Upper lobe of right lung (tissue), 1 donor: ENCODE measurements around the gene SERINC2. TPM values are rescaled to one million over a fixed set of nuclear protein-coding genes. Genes with fewer than 3 reads are reported as not detected.
A peak's percentile ranks its signal among the peaks of the same experiment; 100 is the strongest.

ENCODE experiments used
- ATAC-seq: fragments of 200-7000 bp; cut with Tn5 transposase; one replicate; pipeline ENCODE4 v1.9.1; 2020; ENCODE audit warnings: mild to moderate bottlenecking, moderate library complexity
- DNase-seq: peaks from one replicate; pipeline ENCODE4 v3.0.0-alpha.2; 2020
- H3K27ac ChIP-seq: fragments of 200-600 bp; one replicate; pipeline ENCODE4 v1.8.0; 2022
- H3K27me3 ChIP-seq: fragments of 200-600 bp; one replicate; pipeline ENCODE4 v1.8.0; 2022; ENCODE audit warnings: mild to moderate bottlenecking
- H3K36me3 ChIP-seq: fragments of 200-600 bp; one replicate; pipeline ENCODE4 v1.8.0; 2022
- H3K4me1 ChIP-seq: fragments of 200-600 bp; one replicate; pipeline ENCODE4 v1.8.0; 2022
- H3K4me3 ChIP-seq: fragments of 200-600 bp; one replicate; pipeline ENCODE4 v1.8.0; 2022; ENCODE audit warnings: mild to moderate bottlenecking
- H3K9me3 ChIP-seq: fragments of 200-600 bp; one replicate; pipeline ENCODE4 v1.8.0; 2022
- CTCF ChIP-seq: fragments of 200-600 bp; IDR thresholded peaks from one replicate; pipeline ENCODE4 v1.8.0; 2022; ENCODE audit warnings: antibody characterized with exemption
- intact Hi-C: fragments of 100-400 bp; cut with DNase I; formaldehyde crosslinking; loops from one replicate; pipeline ENCODE4 v1.11.0; 2022
- total RNA-seq: library from RNA; stranded (reverse); fragmentation: NEBNext Ultra II Directional; extraction: Animal tissue kit (Norgen Biotek cat#: 25700); gene quantifications from one replicate; pipeline ENCODE4 v1.2.1, GENCODE V29; 2021
- donor health status: DM: no; HTN: yes; CAD: no; lungs with severe emphysema.

SERINC2 gene
- total RNA-seq, 1 donor from 2014 or later: 40.6 TPM

DNA sequence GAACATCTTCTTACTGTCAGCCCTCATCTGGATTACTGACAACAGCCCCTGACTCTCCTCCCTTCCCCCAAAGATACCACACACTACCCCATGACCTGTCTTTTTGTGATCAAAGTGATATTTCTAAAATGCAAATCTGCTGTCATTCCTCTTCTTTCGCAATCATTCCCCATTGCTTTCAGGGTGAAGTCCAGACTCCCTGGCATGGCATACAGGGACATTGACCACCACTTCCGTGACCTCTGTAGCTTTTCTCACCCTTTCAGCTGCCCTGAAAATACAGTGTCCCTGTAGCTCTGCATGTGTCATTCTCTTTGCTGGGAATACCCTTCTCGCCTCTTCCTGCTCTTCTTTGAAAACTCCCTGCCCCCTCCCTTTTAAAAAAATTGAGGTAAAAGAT is 4.1 kb downstream of the SERINC2 start:
- H3K4me1 ChIP-seq: peaks cover 14% of the 10 kb centered on the region
- H3K4me3 ChIP-seq: no peak overlapping the region
- no peaks in the 10 kb centered on the region for H3K36me3 ChIP-seq
- no peak for TF ChIP-seq CTCF
- DNase-seq: no peak
- H3K9me3 ChIP-seq: no peaks in the 10 kb centered on the region
- peaks cover 4% of the 10 kb centered on the region for H3K27me3 ChIP-seq
- no peak overlapping the region for H3K27ac ChIP-seq
- no peak for ATAC-seq
- intact Hi-C loops: no loop called here

DNA sequence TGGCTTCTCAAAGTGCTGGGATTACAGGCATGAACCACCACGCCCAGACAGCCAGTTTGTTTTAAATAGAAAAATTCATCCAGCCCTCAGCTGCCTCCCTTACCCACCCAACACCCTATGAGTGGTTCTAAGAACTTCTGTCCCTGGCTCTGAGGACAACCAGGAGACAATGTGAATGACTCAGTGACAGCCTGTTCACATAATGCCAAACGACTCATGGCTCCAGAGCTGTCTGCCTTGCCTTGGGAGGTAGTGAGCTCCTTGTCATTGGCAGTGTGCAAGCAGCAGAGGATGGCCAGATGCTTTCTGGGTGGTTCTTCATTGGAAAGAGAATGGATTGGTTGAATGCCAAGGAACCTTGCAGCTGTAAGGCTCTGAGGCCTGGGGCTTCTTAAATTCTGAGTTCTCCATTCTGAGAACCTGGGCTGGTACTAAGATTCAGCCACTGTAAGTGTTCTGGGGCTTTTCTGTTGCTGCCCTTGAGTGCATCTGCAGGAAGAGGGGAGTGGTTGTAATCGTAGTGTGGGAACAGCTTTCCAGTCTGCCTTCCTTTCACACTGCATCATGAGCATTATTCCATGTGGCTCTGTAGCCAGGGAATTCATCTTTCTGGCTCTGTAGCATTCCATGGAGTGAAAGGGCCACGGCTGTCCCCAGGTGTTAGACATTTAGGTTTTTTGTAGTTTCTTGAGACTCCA is 5.8 kb downstream of the SERINC2 start:
- no peak for ATAC-seq
- H3K9me3 ChIP-seq: no peaks in the 10 kb centered on the region
- peaks cover 3% of the 10 kb centered on the region for H3K27me3 ChIP-seq
- H3K4me3 ChIP-seq: no peak overlapping the region
- H3K36me3 ChIP-seq: no peaks in the 10 kb centered on the region
- no peak for TF ChIP-seq CTCF
- H3K4me1 ChIP-seq: peaks cover 15% of the 10 kb centered on the region
- no peak overlapping the region for H3K27ac ChIP-seq
- intact Hi-C loops: no loop called here
- no peak for DNase-seq

DNA sequence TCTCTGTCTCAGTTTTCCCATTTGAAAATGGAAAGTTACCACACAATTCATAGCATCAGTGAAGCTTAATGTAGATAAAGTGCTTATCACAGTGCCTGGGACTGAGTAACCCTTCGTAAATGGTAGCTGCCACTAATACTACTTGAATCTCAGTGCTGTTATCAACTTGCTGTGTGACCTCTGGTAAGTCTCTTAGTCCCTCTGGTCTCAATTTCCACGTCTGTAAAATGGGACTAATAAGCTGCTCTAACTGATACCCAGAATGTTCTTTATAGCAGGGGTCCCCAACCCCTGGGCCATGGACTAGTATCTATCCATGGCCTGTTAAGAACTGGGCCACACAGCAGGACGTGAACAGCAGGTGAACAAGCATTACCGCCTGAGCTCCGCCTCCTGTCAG is 7.7 kb downstream of the SERINC2 start:
- DNase-seq (no peak), ATAC-seq (no peak)
- Histone ChIP-seq H3K36me3 (no peaks in the 10 kb centered on the region), H3K27ac (no peak overlapping the region), H3K4me1 (peaks cover 13% of the 10 kb centered on the region), H3K4me3 (no peak overlapping the region), H3K27me3 (no peaks in the 10 kb centered on the region), H3K9me3 (no peaks in the 10 kb centered on the region)
- TF ChIP-seq CTCF: no peak
- intact Hi-C loops: no loop called here

GRCh38 chr1:31421371-31422040 is 8.5 kb downstream of the SERINC2 start:
- TF ChIP-seq CTCF: peak; percentile 17
- Histone ChIP-seq H3K4me1 (peaks cover 9% of the 10 kb centered on the region), H3K9me3 (no peaks in the 10 kb centered on the region), H3K27me3 (no peaks in the 10 kb centered on the region), H3K27ac (no peak overlapping the region), H3K4me3 (no peak overlapping the region), H3K36me3 (no peaks in the 10 kb centered on the region)
- no peak for ATAC-seq
- intact Hi-C loops: no loop called here
- DNase-seq: no peak

DNA sequence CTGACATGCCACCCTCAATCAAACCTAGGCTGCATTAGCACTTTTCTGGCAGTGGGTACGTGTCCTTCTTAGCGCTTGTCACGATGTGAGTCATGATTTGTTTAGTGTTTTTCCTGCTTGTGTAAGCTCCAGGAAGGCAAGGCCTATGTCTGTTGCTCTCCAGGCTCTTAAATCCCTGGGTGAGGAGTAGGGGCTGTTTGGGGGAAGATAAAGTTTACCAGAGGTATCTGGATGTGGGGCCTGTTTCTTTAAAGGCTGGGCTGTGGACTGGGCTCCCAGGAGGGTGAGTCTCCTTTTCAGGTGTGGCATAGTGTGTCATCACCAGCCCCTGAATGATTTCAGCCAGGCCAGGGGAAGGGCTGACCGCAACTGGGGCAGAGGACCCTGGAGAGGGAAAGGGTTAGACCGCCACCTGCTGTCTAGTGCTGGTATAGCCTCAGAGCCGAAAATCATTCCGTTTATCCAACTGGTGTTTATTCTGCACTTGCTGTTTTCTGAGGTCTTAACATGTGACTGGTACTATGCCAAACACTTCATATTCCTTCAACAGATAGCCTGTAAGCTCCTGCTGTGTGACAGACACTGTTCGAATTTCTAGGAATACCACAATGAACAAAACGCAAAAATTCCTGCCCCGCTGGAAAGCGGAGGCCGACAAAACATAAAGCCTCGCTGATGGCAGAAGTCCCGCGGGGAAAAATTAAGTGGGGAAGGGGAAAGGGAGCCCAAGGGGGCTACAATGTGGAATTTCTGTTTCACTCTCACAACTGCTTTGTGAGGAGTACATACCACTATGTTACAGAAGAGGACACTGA is 9.7 kb downstream of the SERINC2 start:
- Histone ChIP-seq H3K27me3 (no peaks in the 10 kb centered on the region), H3K27ac (no peak overlapping the region), H3K4me1 (peaks cover 7% of the 10 kb centered on the region), H3K9me3 (no peaks in the 10 kb centered on the region), H3K4me3 (no peak overlapping the region), H3K36me3 (no peaks in the 10 kb centered on the region)
- intact Hi-C loops: no loop called here
- peak; percentile 96 for ATAC-seq
- TF ChIP-seq CTCF: peak; percentile 92
- DNase-seq: peak; percentile 82
